ENCODE data around the gene RC3H2. TPM values are rescaled to one million over a fixed set of nuclear protein-coding genes. Genes with fewer than 3 reads are reported as not detected.
A peak's percentile ranks its signal among the peaks of the same experiment; 100 is the strongest.
"Not testable (repeated sequence)": the region's sequence is repeated elsewhere in the genome, so short reads cannot be mapped to it uniquely, and the experiment has no call there.

The RC3H2 gene
- polyA plus RNA-seq, 1 donor = 32.2 TPM

GRCh38 chr9:122918310-122918709 is 13.2 kb upstream of the RC3H2 start:
- no peak for DNase-seq

GRCh38 chr9:122912964-122913673 is 8.0 kb upstream of the RC3H2 start, which contains the start of gene ZBTB6:
Gene ZBTB6 (minus strand): TSS chr9:122913323. CDS start chr9:122912072, 1,251 bp downstream.
- DNase-seq = peak; percentile 84

GRCh38 chr9:122912671-122912963 is 7.5 kb upstream of the RC3H2 start:
- DNase-seq = no peak

GRCh38 chr9:122906122-122906521 is 963 bp upstream of the RC3H2 start:
- DNase-seq = not testable (repeated sequence)

GRCh38 chr9:122904466-122904822 is 715 bp downstream of the RC3H2 start:
- no peak for DNase-seq

GRCh38 chr9:122900791-122901190 is 4.4 kb downstream of the RC3H2 start:
- no peak for DNase-seq

GRCh38 chr9:122897969-122898368 is 7.2 kb downstream of the RC3H2 start:
- DNase-seq = no peak

GRCh38 chr9:122888480-122888879 is 16.7 kb downstream of the RC3H2 start:
- DNase-seq = no peak

- DNase-seq = no peak
Measured at GRCh38 chr9:122883125-122883524, 22.0 kb downstream of the RC3H2 start.

GRCh38 chr9:122879443-122879842 is 25.7 kb downstream of the RC3H2 start:
- DNase-seq = no peak

GRCh38 chr9:122875523-122875922 is 29.6 kb downstream of the RC3H2 start:
- no peak for DNase-seq

GRCh38 chr9:122867276-122867675 is 37.9 kb downstream of the RC3H2 start:
- DNase-seq = not testable (repeated sequence)

- no peak for DNase-seq
Measured at GRCh38 chr9:122866079-122866478, 39.1 kb downstream of the RC3H2 start.

GRCh38 chr9:122865300-122865699 is 39.9 kb downstream of the RC3H2 start:
- DNase-seq = no peak

GRCh38 chr9:122863407-122863806 is 41.8 kb downstream of the RC3H2 start:
- no peak for DNase-seq

GRCh38 chr9:122860319-122861142 is 44.6 kb downstream of the RC3H2 start:
- no peak for DNase-seq

- no peak for DNase-seq
Measured at GRCh38 chr9:122857815-122858214, 47.3 kb downstream of the RC3H2 start.

- DNase-seq = not testable (repeated sequence)
Measured at GRCh38 chr9:122852085-122852786, 52.9 kb downstream of the RC3H2 start.

GRCh38 chr9:122848256-122848943 is 56.8 kb downstream of the RC3H2 start:
- DNase-seq = no peak

GRCh38 chr9:122846371-122846940 is 58.7 kb downstream of the RC3H2 start:
- no peak for DNase-seq

- no peak for DNase-seq
Measured at GRCh38 chr9:122845116-122845515, 60.0 kb downstream of the RC3H2 start.

- no peak for DNase-seq
Measured at GRCh38 chr9:122844137-122844536, 61.0 kb downstream of the RC3H2 start.

All from hindlimb muscle (tissue), 1 donor.